A549 (cell line): ENCODE measurements around the gene ANKHD1. TPM values are rescaled to one million over a fixed set of nuclear protein-coding genes. Genes with fewer than 3 reads are reported as not detected.

ENCODE experiments used
- ATAC-seq, 2 experiments: fragments of 200-7000 bp in 1 of 2; fragments of >200 bp in 1 of 2; cut with Nextera tagmentation in 1 of 2; cut with Tn5 transposase in 1 of 2; 3 replicates each; pipeline versions ENCODE4 v1.8.0 to v1.9.1; 2018 to 2020; ENCODE audit warnings: mild to moderate bottlenecking in 1 of 2, moderate library complexity in 1 of 2
- CTCF ChIA-PET: fragments of 300-600 bp; sonication (Branson Sonifier 250); formaldehyde crosslinking; extraction: SDS; loops from one replicate; lab custom pipeline; 2021; ENCODE audit warnings: antibody characterized with exemption, inconsistent platforms; lab: Yijun Ruan, JAX
- POLR2A ChIA-PET: fragments of 350-600 bp; formaldehyde crosslinking; extraction: SDS; loops from one replicate; lab custom pipeline; 2021; ENCODE audit warnings: antibody characterized with exemption, inconsistent platforms; lab: Yijun Ruan, JAX
- DNase-seq, 2 experiments: peaks; one replicate each; pipeline versions ENCODE4 v3.0.0 to v3.0.0-alpha.2; 2011 to 2016; ENCODE audit warnings: low read depth in 1 of 2, low spot score in 1 of 2
- FAIRE-seq: peaks from 2 replicates; lab custom pipeline; 2011; peaks lifted over from hg19 to GRCh38; lab: Jason Lieb, UNC
- H3K27ac ChIP-seq, 2 experiments: fragments of >200 bp; sonication (Bioruptor Twin); formaldehyde crosslinking; 3 replicates each; pipeline ENCODE4 v1.5.1; 2016 to 2017
- H3K4me1 ChIP-seq: fragments of >200 bp; sonication (Bioruptor Twin); formaldehyde crosslinking; 3 replicates; pipeline ENCODE4 v1.6.1; 2016
- H3K4me2 ChIP-seq: fragments of >200 bp; sonication (Bioruptor Twin); formaldehyde crosslinking; 3 replicates; pipeline ENCODE4 v1.6.1; 2016
- H3K4me3 ChIP-seq: fragments of >200 bp; sonication (Bioruptor Twin); formaldehyde crosslinking; 3 replicates; pipeline ENCODE4 v1.5.1; 2016
- H3K9me3 ChIP-seq: fragments of >200 bp; sonication (Bioruptor Twin); formaldehyde crosslinking; 3 replicates; pipeline ENCODE4 v1.6.1; 2016
- CEBPB ChIP-seq, 2 experiments: fragments of >200 bp in 1 of 2; sonication (Bioruptor Twin) in 1 of 2; formaldehyde crosslinking in 1 of 2; IDR thresholded peaks; 2 replicates each; pipeline ENCODE4 v1.6.1; 2012 to 2016
- CHD2 ChIP-seq: fragments of 150-350 bp; IDR thresholded peaks from 2 replicates; pipeline ENCODE4 v1.6.1; 2014; ENCODE audit warnings: low read length; ENCODE audit not compliant: partially characterized antibody
- CTCF ChIP-seq: fragments of >200 bp; sonication (Bioruptor Twin); formaldehyde crosslinking; IDR thresholded peaks from 3 replicates; pipeline ENCODE4 v1.5.1; 2016
- ESRRA ChIP-seq: fragments of 150-350 bp; IDR thresholded peaks from 2 replicates; pipeline ENCODE4 v1.6.1; 2014; ENCODE audit warnings: mild to moderate bottlenecking, low read length, borderline replicate concordance
- FOSB ChIP-seq: fragments of 250-450 bp; sonication (Bioruptor Pico); IDR thresholded peaks from 2 replicates; pipeline ENCODE4 v1.5.0; 2020; ENCODE audit warnings: mild to moderate bottlenecking, moderate library complexity
- HDAC2 ChIP-seq: fragments of 200-600 bp; sonication (generic); IDR thresholded peaks from 2 replicates; pipeline ENCODE4 v1.6.1; 2016
- HES2 ChIP-seq: fragments of >200 bp; sonication (Bioruptor Twin); formaldehyde crosslinking; IDR thresholded peaks from 2 replicates; pipeline ENCODE4 v1.6.1; 2016
- HEYL ChIP-seq: fragments of 250-450 bp; sonication (Bioruptor Pico); IDR thresholded peaks from 2 replicates; pipeline ENCODE4 v1.8.0; 2021; ENCODE audit warnings: mild to moderate bottlenecking, moderate library complexity
- HOXB13 ChIP-seq: fragments of 250-450 bp; sonication (Bioruptor Pico); IDR thresholded peaks from 2 replicates; pipeline ENCODE4 v1.5.0; 2020; ENCODE audit warnings: low read depth, mild to moderate bottlenecking, moderate library complexity
- HOXB5 ChIP-seq: fragments of 250-450 bp; sonication (Bioruptor Pico); IDR thresholded peaks from 2 replicates; pipeline ENCODE4 v1.5.0; 2020; ENCODE audit warnings: mild to moderate bottlenecking, moderate library complexity
- MAFK ChIP-seq: fragments of 450-650 bp; IDR thresholded peaks from 2 replicates; pipeline ENCODE4 v1.6.1; 2014; ENCODE audit not compliant: partially characterized antibody
- MYC ChIP-seq: IDR thresholded peaks from 2 replicates; pipeline ENCODE4 v1.6.1; 2012; ENCODE audit warnings: mild to moderate bottlenecking, inconsistent platforms, low read length, improper control_type of control experiment, borderline replicate concordance
- NFE2L2 ChIP-seq: fragments of 150-350 bp; conservative IDR thresholded peaks from 2 replicates; pipeline ENCODE4 v1.6.1; 2014; ENCODE audit warnings: low read length
- NPAS2 ChIP-seq: fragments of 250-450 bp; sonication (Bioruptor Pico); IDR thresholded peaks from 2 replicates; pipeline ENCODE4 v1.8.0; 2022; ENCODE audit warnings: mild to moderate bottlenecking, moderate library complexity, borderline replicate concordance
- PBX3 ChIP-seq: IDR thresholded peaks from 2 replicates; pipeline ENCODE4 v1.6.1; 2012
- POLR2A ChIP-seq: IDR thresholded peaks from 2 replicates; pipeline ENCODE4 v1.6.1; 2012; ENCODE audit warnings: mild to moderate bottlenecking, low read length
- RAD21 ChIP-seq, 2 experiments: fragments of >200 bp in 1 of 2; sonication (Bioruptor Twin) in 1 of 2; formaldehyde crosslinking in 1 of 2; IDR thresholded peaks in 1 of 2; conservative IDR thresholded peaks in 1 of 2; 2 replicates in 1 of 2; 3 replicates in 1 of 2; pipeline ENCODE4 v1.6.1; 2012 to 2018; ENCODE audit warnings: inconsistent platforms in 1 of 2
- RCOR1 ChIP-seq: fragments of 150-350 bp; IDR thresholded peaks from 2 replicates; pipeline ENCODE4 v1.6.1; 2014; ENCODE audit warnings: antibody characterized with exemption, low read length, low read depth
- RFX5 ChIP-seq: fragments of 450-650 bp; IDR thresholded peaks from 2 replicates; pipeline ENCODE4 v1.7.1; 2014; ENCODE audit warnings: antibody characterized with exemption, mild to moderate bottlenecking, moderate library complexity
- RNF2 ChIP-seq: fragments of 200-600 bp; sonication (generic); IDR thresholded peaks from 2 replicates; pipeline ENCODE4 v1.6.1; 2016; ENCODE audit warnings: low read depth, mild to moderate bottlenecking, antibody characterized with exemption, moderate library complexity, borderline replicate concordance
- SMC3 ChIP-seq: fragments of >200 bp; sonication (Bioruptor Twin); formaldehyde crosslinking; IDR thresholded peaks from 3 replicates; pipeline ENCODE4 v1.6.1; 2018; ENCODE audit warnings: inconsistent platforms
- TP53 ChIP-seq: fragments of 250-450 bp; sonication (Bioruptor Pico); IDR thresholded peaks from 2 replicates; pipeline ENCODE4 v1.5.0; 2021; ENCODE audit warnings: mild to moderate bottlenecking, moderate library complexity
- USF2 ChIP-seq: fragments of 450-650 bp; IDR thresholded peaks from 2 replicates; pipeline ENCODE4 v1.6.1; 2014; ENCODE audit warnings: antibody characterized with exemption
- ZNF302 ChIP-seq: fragments of 250-450 bp; sonication (Bioruptor Pico); IDR thresholded peaks from 2 replicates; pipeline ENCODE4 v1.9.0; 2021; ENCODE audit warnings: inconsistent platforms, mild to moderate bottlenecking, moderate library complexity
- ZSCAN20 ChIP-seq: fragments of 250-450 bp; sonication (Bioruptor Pico); IDR thresholded peaks from 2 replicates; pipeline ENCODE4 v1.8.0; 2022; ENCODE audit warnings: mild to moderate bottlenecking, moderate library complexity
- WGBS: methylation state at CpG from one replicate; pipeline ENCODE4 v1.1.6; 2017; ENCODE audit errors: missing lambda C conversion rate; 5-methylcytosine and 5-hydroxymethylcytosine counted together
- polyA plus RNA-seq, 4 experiments: library from polyadenylated mRNA; depleted of rRNA in 3 of 4; stranded (reverse); fragments of >200 nt; fragmentation: RNase III in 1 of 4; extraction: RNeasy Plus Mini Kit Qiagen cat#74134 plus additional on column Dnase treatment in 1 of 4; gene quantifications; 2 replicates in 3 of 4; 3 replicates in 1 of 4; pipeline ENCODE4 v1.2.3, GENCODE V29; 2011 to 2017

ANKHD1 gene
- polyA plus RNA-seq, 2 of the 4 experiments (the other 2 are of a cell fraction): 46.9 to 94.1 TPM

- WGBS: 43% methylated on average over 3 of the region's 3 CpGs
- peak in 1 of 2 experiments; percentile 53 for DNase-seq
- 0 out of 3 replicates have a peak overlapping the region, but pooled peaks have one; percentile 22 for H3K4me2 ChIP-seq
- TF ChIP-seq USF2 (no peak), CHD2 (no peak), CTCF (no peak), HES2 (no peak), MYC (no peak), RFX5 (no peak), RCOR1 (no peak), ZSCAN20 (CRISPR knock-in tag) (no peak), POLR2A (no peak), TP53 (no peak)
- TF ChIP-seq, all 56 proteins: peak for 0
- FAIRE-seq (no peak), ATAC-seq (peak in 1 of 2 experiments; percentile 39; a peak in 2 of 6 replicates)
- no peak overlapping the region for H3K4me3 ChIP-seq
- ChIA-PET POLR2A (interaction anchor here (1.2 kb wide), 1 partner anchor 16 kb away, joined by 4 read pairs; the partner anchor contains the start of gene SRA1), CTCF (interaction anchor here (0.6 to 1.8 kb wide), 6 partner anchors 12 to 66 kb away, joined by 3 to 5 read pairs (median 4); partner anchors contain the start of genes CD14 and EIF4EBP3)
- H3K4me1 ChIP-seq: no peaks in the 10 kb centered on the region
- no peak overlapping the region for H3K27ac ChIP-seq
- H3K9me3 ChIP-seq: no peaks in the 10 kb centered on the region
Measured at GRCh38 chr5:140574165-140574564, 172.5 kb downstream of the ANKHD1 start.

- no peak for FAIRE-seq
- no peak overlapping the region; a peak in 1 of 6 replicates for H3K27ac ChIP-seq
- TF ChIP-seq SMC3 (peak; percentile 48; the same call in 2 of the 3 replicates), CEBPB (IDR thresholded peaks at IDR 0.05) (no peak), MYC (no peak), HEYL (CRISPR knock-in tag) (no peak), RAD21 (conservative IDR thresholded peaks at IDR 0.05 in 1 of 2, IDR thresholded peaks at IDR 0.05 in 1 of 2) (peak; percentile 50 to 71), CTCF (0 out of 3 replicates have a peak, but pooled peaks have one; percentile 30)
- TF ChIP-seq, all 56 proteins: peak for 3
- 79% methylated on average over 8 of the region's 8 CpGs for WGBS
- Histone ChIP-seq H3K4me3 (no peak overlapping the region), H3K9me3 (no peaks in the 10 kb centered on the region), H3K4me1 (no peaks in the 10 kb centered on the region), H3K4me2 (no peak overlapping the region)
- DNase-seq: peak in 1 of 2 experiments; percentile 61
- ChIA-PET POLR2A (no interaction called here), CTCF (interaction anchor here (1.0 to 1.8 kb wide), 4 partner anchors 28 to 64 kb away, joined by 4 to 5 read pairs (median 4); partner anchors contain the start of gene EIF4EBP3)
- peak; percentile 59 to 80; a peak in 4 of 6 replicates for ATAC-seq
Measured at GRCh38 chr5:140575309-140575708, 173.7 kb downstream of the ANKHD1 start.

- ChIA-PET CTCF (interaction anchor here (0.8 to 2.6 kb wide), 5 partner anchors 10 to 75 kb away, joined by 3 to 11 read pairs (median 3); no protein-coding TSS in a partner anchor), POLR2A (no interaction called here)
- H3K27ac ChIP-seq: peak overlapping the region in 1 of 2 experiments; percentile 8; a peak in 1 of 6 replicates
- ATAC-seq: peak in 1 of 2 experiments; percentile 22; a peak in 1 of 6 replicates
- FAIRE-seq: peak; percentile 73
- 64% methylated on average over 2 of the region's 2 CpGs for WGBS
- H3K4me3 ChIP-seq: no peak overlapping the region
- H3K4me1 ChIP-seq: no peaks in the 10 kb centered on the region
- H3K4me2 ChIP-seq: no peak overlapping the region
- no peak for DNase-seq
- H3K9me3 ChIP-seq: no peaks in the 10 kb centered on the region
- TF ChIP-seq NFE2L2 (no peak), HOXB5 (CRISPR knock-in tag) (no peak), CEBPB (IDR thresholded peaks at IDR 0.05) (no peak), ESRRA (no peak), MAFK (no peak), CTCF (no peak), NPAS2 (CRISPR knock-in tag) (no peak), HDAC2 (no peak), FOSB (CRISPR knock-in tag) (no peak), ZNF302 (CRISPR knock-in tag) (no peak), HOXB13 (CRISPR knock-in tag) (no peak), PBX3 (no peak), RNF2 (no peak)
Measured at GRCh38 chr5:140576776-140577201, 175.2 kb downstream of the ANKHD1 start.
